Activated T-cell treated with anti-CD3 and anti-CD28 coated beads for 1 hour (primary cell): ENCODE data around the gene UQCRQ.
"Not testable (repeated sequence)": the region's sequence is repeated elsewhere in the genome, so short reads cannot be mapped to it uniquely, and the experiment has no call there.

ENCODE experiments used
- DNase-seq: peaks from one replicate; pipeline ENCODE4 v3.0.0-alpha.2; 2020; ENCODE audit warnings: low read depth

Gene UQCRQ

DNA sequence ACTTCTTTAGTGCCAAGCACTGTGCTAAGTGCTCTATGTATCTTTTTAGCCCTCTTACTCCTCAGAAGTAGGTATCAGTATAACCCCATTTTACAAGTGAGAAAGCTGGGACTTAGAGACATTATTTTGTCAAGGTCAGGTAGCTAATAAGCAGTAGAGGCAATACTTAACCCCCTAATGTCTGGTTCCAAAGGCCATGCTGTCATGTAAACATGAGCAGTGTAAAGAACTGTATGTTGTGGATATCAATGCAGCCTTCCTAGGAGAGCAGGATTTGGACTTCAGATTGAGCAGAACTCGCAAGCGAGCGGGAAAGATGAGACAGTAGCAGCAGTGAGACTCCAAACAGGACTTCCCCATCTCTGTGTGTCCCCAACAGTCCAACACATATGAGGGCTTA lies 32.4 kb upstream of the UQCRQ start:
- DNase-seq: no peak

DNA sequence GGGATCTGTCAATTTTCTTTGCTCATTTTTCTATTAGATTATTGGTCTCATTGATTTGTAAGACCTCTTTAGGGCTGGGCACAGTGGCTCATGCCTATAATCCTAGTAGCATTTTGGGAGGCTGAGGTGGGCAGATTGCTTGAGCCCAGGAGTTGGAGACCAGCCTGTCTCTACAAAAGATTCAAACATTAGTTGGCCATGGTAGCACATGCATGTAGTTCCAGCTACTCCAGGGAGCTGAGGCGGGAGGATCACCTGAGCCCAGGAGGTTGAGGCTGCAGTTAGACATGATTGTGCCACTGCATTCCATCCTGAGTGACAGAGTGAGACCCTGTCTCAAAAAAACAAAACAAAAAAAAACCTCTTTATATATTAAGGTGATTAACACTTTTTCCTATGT lies 29.6 kb upstream of the UQCRQ start:
- DNase-seq: no peak

GRCh38 chr5:132837868-132838267 lies 28.6 kb upstream of the UQCRQ start:
- no peak for DNase-seq

DNA sequence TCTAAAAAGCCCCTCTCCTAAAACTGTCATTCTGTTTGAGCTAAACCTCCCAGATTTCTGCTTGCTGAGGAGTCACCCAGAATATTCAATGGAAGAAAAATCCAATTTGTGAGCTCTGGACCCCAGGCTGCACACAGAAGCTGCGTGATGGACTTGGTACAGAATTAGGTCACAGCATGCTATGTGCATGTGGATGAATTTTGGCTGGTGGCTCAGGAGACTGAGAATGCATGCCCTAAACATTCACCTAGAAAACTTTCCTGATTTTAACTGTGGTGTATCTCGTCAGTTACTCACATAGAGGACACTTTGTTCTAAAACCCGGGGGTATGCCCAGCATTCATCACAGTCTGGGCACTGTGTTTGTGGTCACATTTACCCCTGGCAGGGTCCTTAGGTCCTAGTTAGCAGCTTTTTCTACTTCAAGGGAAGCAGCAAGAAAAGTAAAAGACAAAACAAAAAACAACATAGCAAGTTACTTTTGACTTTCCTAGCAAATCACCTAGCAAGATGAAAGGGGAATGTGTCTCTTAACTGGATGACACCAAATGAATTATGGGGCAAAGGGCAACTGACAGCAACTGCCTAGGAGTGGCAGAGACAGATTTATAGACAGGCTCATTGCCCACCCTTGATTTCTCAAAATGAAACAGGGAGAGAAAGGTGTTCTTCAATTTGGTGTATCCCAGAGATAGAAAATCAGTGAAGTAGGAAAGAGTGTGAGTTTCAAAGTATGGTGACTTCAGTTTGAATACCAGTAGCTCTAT lies 27.7 kb upstream of the UQCRQ start:
- DNase-seq: no peak

DNA sequence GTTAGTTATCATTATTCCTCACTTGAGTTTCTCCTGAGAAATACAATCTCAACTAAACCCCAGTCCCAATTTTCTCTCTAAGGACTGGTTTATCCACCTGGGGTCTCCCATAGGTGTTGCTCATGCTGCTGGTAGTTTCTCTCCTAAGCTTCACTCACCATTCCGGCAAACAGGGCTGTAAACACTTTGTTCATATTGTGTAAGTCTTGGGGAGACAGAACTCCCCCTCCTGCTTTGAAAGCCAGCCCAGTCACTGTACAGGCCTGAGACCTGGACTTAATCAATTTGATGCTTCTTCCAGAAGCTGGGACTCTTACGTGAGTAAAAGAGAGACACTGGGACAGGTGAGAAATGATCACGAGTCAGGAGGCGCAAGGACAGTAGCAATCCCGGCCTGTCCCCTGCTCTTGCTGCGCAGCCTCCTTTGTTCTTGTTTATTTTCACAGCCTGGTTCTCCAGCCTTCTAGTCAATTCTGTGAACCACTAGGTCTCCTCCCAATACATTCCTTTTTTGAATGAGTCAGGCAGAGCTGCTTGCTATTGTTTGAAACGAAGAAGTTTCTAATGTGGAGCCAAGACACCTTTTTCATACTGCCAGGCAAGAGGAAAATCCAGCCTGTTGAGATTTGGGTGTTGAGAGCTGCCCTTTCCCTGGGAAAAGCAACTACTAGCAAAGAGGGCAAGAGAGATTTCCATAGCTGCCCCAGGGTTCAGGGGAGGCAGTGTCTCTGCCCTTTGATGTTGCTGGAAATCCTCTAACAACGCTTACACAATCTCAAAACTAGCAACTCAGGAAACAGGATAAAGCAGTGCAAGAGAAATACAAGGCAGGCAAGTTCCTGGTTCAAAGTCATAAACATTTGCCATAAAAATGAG lies 26.8 kb upstream of the UQCRQ start:
- no peak for DNase-seq

DNA sequence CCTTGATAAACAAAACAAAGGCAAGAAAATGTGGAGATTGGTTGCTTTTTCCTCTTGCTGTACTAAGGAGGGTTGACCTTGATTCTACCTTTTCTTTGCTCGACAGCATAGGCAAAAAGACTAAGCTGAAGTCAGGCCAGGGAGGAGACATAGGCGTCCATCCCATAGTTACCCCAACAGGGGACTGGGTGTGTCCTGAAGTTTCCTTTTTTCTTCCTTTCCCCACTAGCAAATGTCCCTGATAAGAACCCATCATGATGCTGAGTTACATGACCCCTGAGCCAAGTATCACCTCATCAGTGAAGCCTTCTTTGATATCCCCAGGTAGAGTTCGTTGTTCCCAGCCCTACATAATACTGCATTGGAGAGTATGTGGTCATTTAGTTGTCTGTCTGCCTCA lies 26.1 kb upstream of the UQCRQ start:
- no peak for DNase-seq

GRCh38 chr5:132840896-132841295 lies 25.5 kb upstream of the UQCRQ start:
- DNase-seq: no peak

GRCh38 chr5:132841305-132841704 lies 25.1 kb upstream of the UQCRQ start:
- DNase-seq: no peak

- DNase-seq: no peak
Observed at GRCh38 chr5:132848270-132848669, 18.2 kb upstream of the UQCRQ start.

DNA sequence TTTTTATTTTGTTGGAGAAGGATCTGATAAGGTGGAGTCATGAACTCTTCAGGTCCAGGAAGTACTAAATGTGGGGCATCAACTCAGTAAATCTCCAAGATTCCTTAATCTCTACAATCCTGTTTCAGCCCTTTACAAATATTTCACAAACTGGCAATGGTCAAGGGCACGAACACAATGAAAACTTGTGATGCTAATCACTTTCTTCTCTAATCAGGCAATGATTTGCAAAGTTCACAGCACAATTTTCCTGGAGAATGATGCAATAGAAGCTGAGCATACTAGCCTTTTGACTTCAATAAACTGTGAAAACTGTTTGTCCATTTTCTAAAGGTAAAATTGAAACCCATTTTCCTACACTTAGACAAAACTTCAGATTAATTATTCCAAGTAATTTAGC lies 17.1 kb upstream of the UQCRQ start:
- no peak for DNase-seq

DNA sequence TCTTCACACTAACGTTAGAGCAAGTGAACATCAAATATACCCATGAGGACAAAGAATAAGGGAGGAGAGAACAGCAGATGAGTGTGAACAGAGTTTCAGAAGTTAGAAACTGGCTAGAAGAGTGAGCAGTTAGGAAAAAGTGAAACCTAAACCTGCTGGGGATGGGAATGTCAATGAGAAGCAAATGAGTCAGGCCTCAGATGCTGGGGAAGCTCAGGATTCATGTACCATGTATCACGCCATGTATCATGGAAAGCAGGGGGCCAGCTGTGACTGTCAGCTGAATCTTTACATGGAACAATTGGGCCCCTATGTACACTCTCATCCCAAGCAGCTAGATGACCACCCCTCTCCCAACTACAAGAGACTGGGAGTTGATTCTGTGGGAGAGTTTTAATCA lies 16.4 kb upstream of the UQCRQ start:
- DNase-seq: no peak

DNA sequence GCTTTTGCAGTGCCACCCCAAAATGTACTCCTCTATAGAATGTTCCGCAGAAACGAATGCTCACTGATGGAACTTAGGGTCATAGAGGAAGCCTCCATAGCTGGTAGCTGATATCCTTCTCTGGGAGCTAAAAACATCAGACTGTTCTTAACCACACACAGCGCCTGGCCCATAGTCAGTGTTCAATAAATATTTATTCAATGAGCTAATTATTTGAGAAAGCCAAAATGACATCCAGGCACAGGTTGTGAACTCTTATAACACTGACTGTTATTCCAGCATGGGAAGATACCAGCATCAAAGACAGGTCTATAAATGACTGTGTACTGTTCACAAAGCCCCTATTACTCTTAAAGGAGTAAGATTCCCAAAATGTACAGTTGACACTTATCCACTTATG lies 13.1 kb upstream of the UQCRQ start:
- no peak for DNase-seq

GRCh38 chr5:132853790-132854189 lies 12.7 kb upstream of the UQCRQ start:
- DNase-seq: no peak

DNA sequence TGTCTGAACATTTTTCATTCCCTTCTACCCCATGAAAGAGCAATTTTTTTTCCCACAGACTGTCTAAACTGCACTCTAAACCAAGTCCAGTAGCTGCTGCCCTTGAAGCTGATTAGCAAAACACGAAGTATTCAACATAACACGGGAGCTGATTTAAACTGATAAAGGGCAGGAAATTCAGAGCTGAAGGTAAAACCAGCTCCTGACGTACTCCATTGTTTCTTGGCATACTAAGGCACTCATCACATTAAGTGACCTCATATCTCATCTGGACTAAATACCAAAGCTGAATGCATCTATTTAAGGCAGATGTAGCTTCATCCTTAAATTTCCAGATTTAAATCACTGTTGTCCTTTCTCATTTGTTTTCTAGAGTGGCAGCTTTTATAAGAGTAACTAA lies 12.1 kb upstream of the UQCRQ start:
- no peak for DNase-seq

DNA sequence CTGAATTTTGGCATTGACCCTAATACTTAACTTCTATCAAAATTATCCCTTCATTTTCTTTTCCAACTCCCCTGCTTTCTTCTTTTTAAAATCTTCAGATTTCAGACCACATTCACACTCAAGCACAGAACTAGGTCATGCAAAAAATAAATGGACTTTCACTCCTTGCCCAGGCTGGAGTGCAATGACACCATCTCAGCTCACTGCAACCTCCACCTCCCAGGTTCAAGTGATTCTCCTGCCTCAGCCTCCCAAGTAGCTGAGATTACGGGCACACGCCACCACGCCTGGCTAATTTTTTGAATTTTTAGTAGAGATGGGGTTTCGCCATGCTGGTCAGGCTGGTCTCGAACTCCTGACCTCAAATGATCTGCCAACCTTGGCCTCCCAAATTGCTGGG lies 11.4 kb upstream of the UQCRQ start:
- not testable (repeated sequence) for DNase-seq

- DNase-seq: no peak
Observed at GRCh38 chr5:132856011-132856410, 10.4 kb upstream of the UQCRQ start.

DNA sequence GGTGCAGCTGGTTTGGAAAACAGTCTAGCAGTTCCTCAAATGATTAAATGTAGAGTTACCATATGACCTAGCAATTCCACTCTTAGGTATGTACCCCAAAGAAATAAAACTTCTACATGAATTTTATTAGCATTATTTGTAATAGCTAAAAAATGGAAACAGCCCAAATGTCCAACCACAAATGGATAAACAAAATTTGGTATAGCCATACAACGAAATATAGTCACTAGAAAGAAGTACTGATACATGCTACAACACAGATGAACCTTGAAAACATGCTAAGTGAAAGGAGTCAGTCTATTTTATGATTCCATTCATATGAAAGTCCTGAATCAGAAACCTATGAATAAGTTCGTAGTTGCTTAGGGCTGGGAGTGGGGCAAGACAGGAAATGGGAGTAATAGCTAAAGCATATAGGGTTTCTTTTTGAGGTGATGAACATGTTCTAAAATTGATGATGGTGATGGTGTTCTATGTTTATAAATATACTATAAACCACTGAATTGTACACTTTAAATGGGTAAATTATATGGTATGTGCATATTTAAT lies 6.5 kb upstream of the UQCRQ start:
- DNase-seq: no peak

DNA sequence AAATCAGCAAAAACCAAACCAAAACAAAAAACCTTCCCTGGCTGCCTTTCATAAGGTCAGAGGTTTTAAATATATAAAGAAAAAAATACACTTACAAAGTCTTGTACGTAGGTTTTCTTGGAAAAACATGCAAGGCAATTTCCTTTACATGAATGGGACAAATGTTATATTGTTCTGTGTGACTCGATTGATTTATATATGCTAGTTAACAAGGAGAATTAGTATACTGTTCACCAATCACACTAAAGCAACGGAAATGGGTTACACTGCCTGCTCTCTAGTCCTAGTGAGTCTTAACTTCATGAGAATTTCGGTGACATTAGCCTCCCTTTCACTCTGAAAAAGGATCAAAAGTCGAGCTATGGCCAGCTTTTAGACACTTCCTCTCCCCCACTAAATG lies 5.7 kb upstream of the UQCRQ start:
- no peak for DNase-seq

DNA sequence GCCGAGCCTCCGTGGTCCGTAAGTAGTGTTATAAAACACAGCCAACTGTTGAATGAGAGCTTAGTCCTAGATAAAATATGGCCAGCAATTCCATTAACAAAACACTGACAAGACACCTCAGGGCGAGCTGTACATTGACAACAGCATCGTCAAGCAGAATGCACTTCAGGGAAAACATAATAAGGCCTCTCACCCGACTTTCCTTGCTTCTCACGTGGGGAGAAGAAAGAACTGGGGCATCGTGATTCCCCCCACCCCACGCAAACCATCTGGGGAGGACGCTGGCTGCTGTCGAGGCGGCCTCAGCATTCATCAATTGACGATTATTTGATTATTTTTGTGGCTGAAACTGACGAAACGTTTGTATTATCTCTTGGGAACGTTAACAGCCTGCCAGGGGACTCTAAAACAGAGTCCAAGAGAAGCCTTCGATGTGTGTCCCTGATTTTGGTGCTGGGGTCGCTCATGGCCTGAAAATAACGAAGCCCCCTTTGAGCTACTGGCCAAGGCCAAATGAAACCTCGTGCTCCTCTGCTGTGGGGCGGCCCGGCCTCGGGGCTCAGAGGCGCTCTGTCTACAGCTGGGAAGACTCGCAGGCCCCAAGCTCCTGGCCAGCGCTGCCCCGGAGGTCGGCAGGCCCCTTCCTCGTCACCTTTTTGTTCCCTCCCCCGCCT lies 637 bp upstream of the UQCRQ start:
- DNase-seq: no peak

GRCh38 chr5:132867046-132867451 lies 607 bp downstream of the UQCRQ start:
- no peak for DNase-seq

DNA sequence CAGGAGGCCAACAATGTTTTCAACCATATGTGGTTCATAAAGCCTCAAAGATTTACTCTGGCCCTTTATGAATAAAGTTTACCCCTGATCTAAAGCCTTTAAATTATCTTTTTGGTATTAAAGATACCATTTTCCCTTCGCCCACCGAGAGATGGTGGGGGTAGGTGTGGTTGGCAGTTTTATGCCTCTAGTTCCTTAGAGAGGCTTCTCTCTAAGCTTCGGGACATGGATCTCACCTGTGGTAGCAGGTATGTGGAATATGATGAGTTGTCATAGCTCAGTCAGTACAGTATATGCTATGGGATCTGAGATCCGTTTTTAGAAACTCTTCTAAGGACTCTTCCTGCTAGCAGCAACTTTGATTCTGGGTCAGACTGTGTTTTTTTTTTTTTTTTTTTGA lies 2.3 kb downstream of the UQCRQ start:
- DNase-seq: no peak

- DNase-seq: no peak
Observed at GRCh38 chr5:132870801-132871200, 4.4 kb downstream of the UQCRQ start.
